GM19240 (cell line): ENCODE results near the gene MAEL.

Experiments
- DNase-seq: peaks from one replicate; pipeline ENCODE4 v3.0.0; 2011; ENCODE audit warnings: low spot score; ENCODE audit not compliant: insufficient read length

The MAEL gene

GRCh38 chr1:167054946-167055630 lies 66.0 kb downstream of the MAEL start:
- no peak for DNase-seq

- DNase-seq, result no peak
Observed at GRCh38 chr1:167056529-167057231, 67.6 kb downstream of the MAEL start.

- no peak for DNase-seq
Observed at GRCh38 chr1:167057241-167057688, 68.2 kb downstream of the MAEL start.

DNA sequence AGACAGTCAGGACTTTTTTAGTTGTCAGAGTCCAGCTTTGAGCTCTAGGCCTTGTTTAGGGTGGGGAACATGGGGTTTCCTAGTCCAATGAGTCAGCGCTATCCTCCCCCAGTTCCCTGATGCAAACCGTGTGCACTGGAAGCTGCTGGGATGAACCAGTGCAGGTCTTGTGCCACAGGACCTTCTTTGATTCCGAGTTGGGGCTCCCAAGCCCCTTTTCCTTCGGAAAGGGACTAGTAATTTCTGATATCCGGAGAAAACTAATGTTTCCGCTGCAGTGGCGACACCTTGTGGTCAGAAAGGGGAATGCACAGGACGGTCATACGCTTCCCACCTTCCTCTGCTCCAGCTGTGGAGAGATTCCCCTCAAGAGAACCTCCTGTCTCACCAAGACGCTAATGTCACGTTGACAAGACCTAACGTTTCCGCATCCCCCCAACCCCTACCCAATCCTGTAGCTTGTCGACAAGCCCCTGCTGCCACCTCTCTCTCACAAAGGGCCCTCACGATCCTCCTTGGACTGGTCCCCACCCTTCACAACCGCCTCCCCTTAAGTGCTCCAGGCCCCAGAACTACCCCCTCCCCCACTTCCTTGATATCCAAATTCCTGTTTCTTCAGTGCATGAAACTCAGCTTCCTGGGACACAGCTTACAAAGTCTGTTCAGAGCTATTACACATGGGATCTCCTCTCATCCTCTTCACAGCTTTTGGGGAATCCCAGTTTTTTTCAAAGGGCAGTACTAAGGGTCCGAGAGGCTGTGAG lies 70.1 kb downstream of the MAEL start:
- DNase-seq, result peak; percentile 43

DNA sequence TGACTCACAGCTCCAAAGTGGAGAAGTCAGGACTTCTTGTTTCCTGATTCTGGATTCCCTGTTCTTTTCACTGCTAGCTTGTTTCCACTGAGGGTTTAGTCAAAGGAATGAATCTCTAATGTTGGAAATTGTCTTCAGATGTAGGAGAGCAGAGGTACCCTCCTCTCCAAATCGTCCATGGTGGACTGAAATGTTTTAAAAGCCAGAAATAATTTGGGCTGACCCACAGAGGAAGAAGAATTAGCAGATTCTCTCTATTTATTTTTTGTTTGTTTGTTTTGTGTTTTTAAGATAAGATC lies 70.7 kb downstream of the MAEL start:
- no peak for DNase-seq

GRCh38 chr1:167060141-167061072 lies 71.3 kb downstream of the MAEL start:
- DNase-seq, result no peak

DNA sequence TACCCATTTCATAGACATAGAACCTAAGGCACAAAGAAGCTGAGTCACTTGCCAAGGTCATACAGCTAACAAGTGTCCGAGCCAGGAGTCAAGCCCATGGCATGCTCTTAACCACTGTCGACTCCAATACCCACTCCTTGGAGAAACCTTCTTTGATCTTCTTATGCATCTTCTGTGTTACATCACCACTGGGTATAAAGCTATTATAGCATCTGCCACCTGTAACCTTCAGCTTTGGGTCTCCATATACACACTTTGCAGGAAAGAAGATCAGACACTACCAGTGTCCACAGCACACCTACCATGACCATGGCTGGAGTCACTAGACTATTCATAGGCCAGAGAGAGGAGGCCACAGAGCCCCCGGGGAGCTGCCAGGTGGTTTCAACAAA lies 72.0 kb downstream of the MAEL start:
- no peak for DNase-seq

DNA sequence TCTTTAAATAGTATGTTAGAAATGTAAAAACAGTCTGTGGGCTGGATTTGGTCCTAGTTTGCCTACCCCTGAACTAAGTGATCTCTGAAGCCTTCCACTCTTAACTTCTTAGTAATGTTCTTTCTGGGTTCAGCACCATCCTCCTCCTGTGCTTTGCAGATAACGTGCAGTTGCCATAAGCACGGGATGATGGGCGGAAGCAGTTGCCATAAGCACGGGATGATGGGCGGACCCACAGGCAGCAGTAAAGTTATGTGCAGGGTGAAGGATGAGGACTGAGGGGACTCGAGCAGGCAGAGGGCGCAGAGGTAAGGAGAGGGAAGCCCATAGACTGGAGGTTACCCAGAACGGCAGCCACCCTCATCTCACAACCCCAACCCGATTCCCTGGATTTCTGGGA lies 75.5 kb downstream of the MAEL start:
- no peak for DNase-seq

DNA sequence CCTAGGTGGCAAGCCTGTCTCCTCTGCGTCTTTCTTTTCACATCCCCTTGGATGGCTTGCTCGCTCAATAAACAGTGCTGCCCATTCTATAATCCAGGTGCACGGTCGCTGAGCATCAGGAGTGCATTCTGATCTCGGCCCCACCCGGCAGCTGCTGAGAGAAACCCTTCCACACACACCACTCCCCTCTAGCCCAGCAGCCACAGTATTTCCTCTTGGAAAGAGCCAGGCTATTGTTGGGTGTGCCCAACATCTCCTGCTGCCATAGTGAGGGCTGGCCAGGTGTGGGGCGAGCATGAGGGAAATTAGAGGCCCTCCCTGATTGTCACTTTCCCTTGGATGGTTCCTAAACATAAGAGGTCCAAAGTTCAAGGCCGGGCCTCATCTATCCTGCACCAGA lies 76.4 kb downstream of the MAEL start:
- no peak for DNase-seq

DNA sequence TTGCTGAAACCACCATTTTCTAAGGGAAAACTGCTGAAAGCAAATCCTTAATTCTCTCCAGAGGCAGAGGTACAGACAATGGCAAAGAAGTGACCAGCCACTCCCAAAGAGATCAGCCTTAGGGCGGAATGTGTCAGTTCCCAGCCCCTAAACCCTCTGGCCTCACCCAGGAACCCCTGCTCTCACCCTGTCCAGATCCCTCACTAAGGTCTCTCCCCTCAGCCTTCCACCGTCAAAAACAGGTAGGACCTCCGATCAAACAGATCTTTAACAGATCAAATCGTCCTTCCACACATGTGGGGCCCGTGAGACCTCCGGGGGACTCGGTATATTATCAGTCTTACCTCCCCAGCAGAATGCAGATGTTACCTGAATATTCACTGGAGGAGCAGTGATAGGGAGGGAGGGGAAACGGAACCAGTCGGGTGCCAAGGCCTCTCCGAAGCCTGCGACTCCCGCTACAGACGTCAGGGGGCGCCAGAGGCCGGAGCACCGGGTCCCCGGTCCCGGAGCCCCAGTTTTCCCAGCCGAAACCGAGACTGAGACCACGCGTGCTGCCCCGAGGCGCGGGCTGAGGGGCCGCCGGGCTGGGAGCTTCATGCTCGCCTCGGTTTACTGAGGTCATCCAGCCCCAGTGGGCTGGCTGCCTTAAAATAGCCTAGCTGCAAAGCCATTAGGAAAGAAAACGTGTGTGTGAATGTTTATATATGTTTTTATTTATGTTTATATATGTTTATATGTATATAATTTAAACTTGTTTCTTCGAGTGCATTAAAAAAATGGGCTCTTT lies 77.4 kb downstream of the MAEL start:
- DNase-seq, result peak; percentile 79

GRCh38 chr1:167067904-167068303 lies 78.8 kb downstream of the MAEL start:
- no peak for DNase-seq

DNA sequence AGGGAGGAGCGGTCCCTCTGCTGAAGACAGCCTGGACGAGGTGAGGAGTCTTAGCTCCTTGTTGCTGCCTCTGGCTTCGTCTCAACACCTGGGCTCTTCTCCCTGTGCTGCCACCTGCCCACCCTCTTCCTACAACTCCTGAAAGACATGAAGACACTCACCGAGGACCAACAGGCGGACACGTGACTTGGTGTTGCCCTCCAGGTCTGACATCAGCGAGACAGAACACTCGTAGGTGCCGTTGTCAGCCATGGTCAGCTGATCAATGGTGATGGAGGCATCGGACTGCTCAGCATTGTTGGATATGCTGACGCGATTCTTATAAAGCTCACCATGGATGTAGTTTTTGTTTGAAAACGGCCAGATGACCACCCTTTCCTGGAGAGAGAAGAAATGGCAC lies 79.7 kb downstream of the MAEL start:
- no peak for DNase-seq

DNA sequence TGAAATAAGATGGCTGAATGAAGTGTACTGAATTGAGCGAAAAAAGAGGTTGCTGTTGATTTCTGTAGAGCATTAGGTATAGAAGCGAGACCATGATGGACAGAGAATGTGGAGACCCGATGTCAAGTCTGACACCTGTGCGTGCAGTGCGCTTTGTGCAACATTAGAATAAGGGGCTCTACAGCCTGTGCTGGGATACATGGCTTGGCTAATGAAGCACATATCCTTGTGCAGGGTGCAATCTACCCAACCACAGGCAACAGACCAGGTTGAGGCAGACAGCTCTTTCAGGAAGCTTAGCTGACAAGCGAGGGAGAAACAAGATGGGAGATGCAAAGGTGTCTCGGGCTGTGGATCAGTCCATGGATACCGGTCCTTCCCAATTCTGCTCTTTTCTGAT lies 82.2 kb downstream of the MAEL start:
- no peak for DNase-seq
